Muscle layer of duodenum (tissue), 2 donors: ENCODE data around the gene ACSS3.

Source experiments
- H3K27ac ChIP-seq: one replicate; pipeline ENCODE4 v1.7.0; 2013; ENCODE audit warnings: mild to moderate bottlenecking, low read length
- H3K27me3 ChIP-seq: one replicate; pipeline ENCODE4 v1.7.0; 2013; ENCODE audit warnings: low read depth, mild to moderate bottlenecking, control low read depth, low read length
- H3K36me3 ChIP-seq, 2 donors: one replicate each; pipeline ENCODE4 v1.7.0; 2013; ENCODE audit warnings: low read length in 2 of 2, control low read depth in 1 of 2, mild to moderate bottlenecking in 1 of 2; ENCODE audit not compliant: insufficient read depth in 2 of 2, control insufficient read depth in 1 of 2
- H3K4me1 ChIP-seq, 2 donors: one replicate each; pipeline ENCODE4 v1.7.0; 2013; ENCODE audit warnings: low read length in 2 of 2, mild to moderate bottlenecking in 2 of 2, control low read depth in 1 of 2, moderate library complexity in 1 of 2; ENCODE audit not compliant: insufficient read depth in 2 of 2, control insufficient read depth in 1 of 2
- H3K4me3 ChIP-seq, 2 donors: one replicate each; pipeline ENCODE4 v1.7.0; 2013; ENCODE audit warnings: low read length in 2 of 2, low read depth in 1 of 2, mild to moderate bottlenecking in 1 of 2
- H3K9me3 ChIP-seq, 2 donors: one replicate each; pipeline ENCODE4 v1.7.0; 2013; ENCODE audit warnings: low read length in 2 of 2, control low read depth in 1 of 2, mild to moderate bottlenecking in 1 of 2; ENCODE audit not compliant: control insufficient read depth in 1 of 2
- donor health status: healthy.

The ACSS3 gene

GRCh38 chr12:81080431-81080983 is 2.6 kb downstream of the ACSS3 start:
- Histone ChIP-seq H3K4me1 (no peaks in the 10 kb centered on the region), H3K4me3 (no peak overlapping the region), H3K27ac (no peak overlapping the region), H3K27me3 (no peaks in the 10 kb centered on the region), H3K36me3 (no peaks in the 10 kb centered on the region), H3K9me3 (no peaks in the 10 kb centered on the region)

GRCh38 chr12:81081726-81082125 is 3.8 kb downstream of the ACSS3 start:
- H3K4me1 ChIP-seq, result no peaks in the 10 kb centered on the region
- no peaks in the 10 kb centered on the region for H3K9me3 ChIP-seq
- no peaks in the 10 kb centered on the region for H3K36me3 ChIP-seq
- no peak overlapping the region for H3K27ac ChIP-seq
- H3K4me3 ChIP-seq, result no peak overlapping the region
- H3K27me3 ChIP-seq, result no peaks in the 10 kb centered on the region

DNA sequence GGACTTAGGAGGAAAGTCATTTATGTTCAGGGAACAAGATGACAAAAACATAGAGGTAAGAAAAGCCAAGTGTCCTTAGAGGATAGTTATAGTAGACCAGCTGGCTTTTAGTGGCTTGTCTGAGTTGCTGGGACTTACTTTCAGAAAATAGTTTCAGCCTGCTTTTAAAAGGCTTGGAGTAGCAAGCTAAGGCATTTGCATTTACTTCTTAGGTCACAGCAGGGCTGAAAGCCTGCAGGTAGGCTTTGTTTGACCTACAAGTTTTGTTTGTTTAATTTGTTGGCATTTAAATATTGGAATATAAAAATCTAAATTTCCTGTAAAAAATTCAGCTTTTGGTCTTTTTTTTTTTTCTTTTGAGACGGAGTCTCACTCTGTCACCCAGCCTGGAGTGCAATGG is 5.1 kb downstream of the ACSS3 start:
- no peak overlapping the region for H3K27ac ChIP-seq
- no peaks in the 10 kb centered on the region for H3K27me3 ChIP-seq
- no peaks in the 10 kb centered on the region for H3K9me3 ChIP-seq
- H3K4me1 ChIP-seq, result no peaks in the 10 kb centered on the region
- H3K36me3 ChIP-seq, result no peaks in the 10 kb centered on the region
- no peak overlapping the region for H3K4me3 ChIP-seq

- no peaks in the 10 kb centered on the region for H3K9me3 ChIP-seq
- no peak overlapping the region for H3K4me3 ChIP-seq
- no peaks in the 10 kb centered on the region for H3K36me3 ChIP-seq
- H3K27me3 ChIP-seq, result no peaks in the 10 kb centered on the region
- H3K27ac ChIP-seq, result no peak overlapping the region
- no peaks in the 10 kb centered on the region for H3K4me1 ChIP-seq
Observed at GRCh38 chr12:81083906-81084513, 6.1 kb downstream of the ACSS3 start.

GRCh38 chr12:81084811-81085350 is 7.0 kb downstream of the ACSS3 start:
- Histone ChIP-seq H3K4me3 (no peak overlapping the region), H3K27me3 (no peaks in the 10 kb centered on the region), H3K4me1 (no peaks in the 10 kb centered on the region), H3K36me3 (no peaks in the 10 kb centered on the region), H3K9me3 (no peaks in the 10 kb centered on the region), H3K27ac (no peak overlapping the region)

DNA sequence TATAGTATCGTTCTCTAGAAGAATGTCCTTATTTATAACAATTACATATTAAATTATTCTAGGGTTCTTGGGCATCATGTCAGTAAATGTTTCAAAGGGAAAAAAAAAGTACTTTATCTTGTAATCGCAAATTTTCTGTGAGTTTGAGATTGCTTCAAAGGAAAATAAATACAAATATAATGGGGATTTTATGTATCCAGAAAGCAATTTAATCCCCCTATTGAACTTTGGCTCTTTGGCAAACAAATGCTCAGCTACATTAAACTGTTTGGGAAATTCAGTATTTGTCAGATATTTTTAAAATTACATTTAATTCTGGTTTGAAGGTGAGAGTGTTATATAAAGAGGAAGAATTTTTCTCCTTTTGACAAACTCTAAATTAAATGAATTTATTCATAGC is 8.0 kb downstream of the ACSS3 start:
- no peaks in the 10 kb centered on the region for H3K9me3 ChIP-seq
- H3K27ac ChIP-seq, result no peak overlapping the region
- no peaks in the 10 kb centered on the region for H3K4me1 ChIP-seq
- H3K27me3 ChIP-seq, result no peaks in the 10 kb centered on the region
- no peak overlapping the region for H3K4me3 ChIP-seq
- H3K36me3 ChIP-seq, result no peaks in the 10 kb centered on the region

DNA sequence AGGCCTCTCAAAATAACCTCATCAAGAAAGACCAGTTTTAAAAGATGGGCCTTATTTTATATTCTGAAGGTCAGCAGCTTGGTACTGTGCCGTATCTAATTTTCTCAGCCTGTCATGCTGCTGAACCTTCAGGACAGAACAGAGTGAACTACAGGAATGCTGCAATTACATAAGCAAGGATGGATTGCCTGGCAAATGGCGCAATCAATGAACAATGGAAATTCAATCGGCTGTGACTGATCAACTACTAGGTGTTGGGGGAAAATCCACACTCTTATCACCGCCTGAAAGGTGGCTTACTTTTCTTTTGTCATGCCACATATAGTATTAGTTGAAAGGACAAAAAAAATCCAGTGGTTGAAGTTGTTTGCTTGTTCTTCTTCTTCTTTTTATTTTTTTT is 8.5 kb downstream of the ACSS3 start:
- Histone ChIP-seq H3K9me3 (no peaks in the 10 kb centered on the region), H3K27me3 (no peaks in the 10 kb centered on the region), H3K4me3 (no peak overlapping the region), H3K27ac (no peak overlapping the region), H3K36me3 (no peaks in the 10 kb centered on the region), H3K4me1 (no peaks in the 10 kb centered on the region)

DNA sequence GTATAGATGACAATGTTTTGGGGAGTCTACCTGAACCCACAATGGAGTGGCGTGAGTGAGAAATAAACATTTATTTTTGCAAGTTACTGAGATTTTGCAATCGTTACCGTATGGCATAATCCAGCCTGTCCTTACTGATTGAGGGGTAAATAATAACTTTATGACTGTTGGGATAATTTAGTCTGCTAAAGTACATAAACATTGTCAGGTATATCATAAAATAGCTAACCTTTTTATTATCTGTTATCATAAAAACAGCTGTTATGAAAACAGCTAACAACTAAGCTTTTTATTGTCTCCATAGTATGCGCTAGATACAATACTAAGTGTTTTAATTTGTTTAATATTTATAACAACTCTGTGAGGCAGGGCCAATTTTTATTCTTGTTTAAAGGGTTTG is 10.3 kb downstream of the ACSS3 start:
- Histone ChIP-seq H3K27me3 (no peaks in the 10 kb centered on the region), H3K27ac (no peak overlapping the region), H3K4me3 (no peak overlapping the region), H3K4me1 (no peaks in the 10 kb centered on the region), H3K36me3 (no peaks in the 10 kb centered on the region), H3K9me3 (no peaks in the 10 kb centered on the region)

- H3K9me3 ChIP-seq, result no peaks in the 10 kb centered on the region
- no peaks in the 10 kb centered on the region for H3K36me3 ChIP-seq
- no peaks in the 10 kb centered on the region for H3K4me1 ChIP-seq
- no peak overlapping the region for H3K27ac ChIP-seq
- no peak overlapping the region for H3K4me3 ChIP-seq
- no peaks in the 10 kb centered on the region for H3K27me3 ChIP-seq
Observed at GRCh38 chr12:81089412-81089811, 11.5 kb downstream of the ACSS3 start.

- Histone ChIP-seq H3K4me3 (no peak overlapping the region), H3K27ac (no peak overlapping the region), H3K9me3 (no peaks in the 10 kb centered on the region), H3K27me3 (no peaks in the 10 kb centered on the region), H3K36me3 (no peaks in the 10 kb centered on the region), H3K4me1 (no peaks in the 10 kb centered on the region)
Observed at GRCh38 chr12:81092053-81092452, 14.2 kb downstream of the ACSS3 start.

DNA sequence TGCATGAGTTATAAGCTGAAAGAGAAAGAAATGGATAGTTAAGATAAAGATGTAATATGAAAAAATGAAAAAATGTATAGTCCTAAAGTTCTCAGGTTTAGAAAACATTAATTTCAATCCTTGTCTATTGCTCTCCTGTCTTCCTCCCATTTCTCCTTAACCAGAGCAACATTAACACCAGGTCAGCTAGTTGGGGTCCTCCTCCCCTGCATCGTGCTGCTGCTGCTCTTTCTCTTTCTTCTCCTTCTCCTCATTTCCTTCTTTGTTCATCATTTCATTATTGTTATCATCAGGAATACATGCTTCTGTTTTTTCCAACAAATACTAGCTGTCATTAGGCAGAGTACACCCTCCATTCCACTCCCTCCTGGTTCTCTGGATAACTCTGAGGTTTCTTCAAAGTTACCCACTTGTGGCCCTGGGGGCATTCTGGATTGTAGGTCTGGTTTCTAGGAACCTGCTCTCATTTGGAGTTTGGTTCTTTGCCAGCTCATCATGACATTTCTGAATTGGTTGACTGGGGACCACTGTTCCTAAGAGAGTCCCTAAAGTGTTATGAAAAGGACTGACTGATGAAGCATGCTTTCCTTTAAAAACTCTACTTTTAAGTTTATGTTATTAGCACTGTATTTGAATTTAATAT is 17.0 kb downstream of the ACSS3 start:
- Histone ChIP-seq H3K9me3 (no peaks in the 10 kb centered on the region), H3K36me3 (no peaks in the 10 kb centered on the region), H3K27ac (no peak overlapping the region)

More for the DNA sequence above, 17.0 kb downstream of the ACSS3 start:
- Histone ChIP-seq H3K4me3 (no peak overlapping the region), H3K4me1 (no peaks in the 10 kb centered on the region), H3K27me3 (no peaks in the 10 kb centered on the region)
